ENCODE data around the gene MED12L.

- TF ChIP-seq CTCF (conservative IDR thresholded peaks at IDR 0.05 in 1 of 2, IDR thresholded peaks at IDR 0.05 in 1 of 2; ENCODE audit: low read depth in 1 of 2, low read length in 2 of 2) (no peak), EZH2 (IDR thresholded peaks at IDR 0.05; ENCODE audit: low read length, missing control alignments) (no peak)
Observed at GRCh38 chr3:151227266-151227806, 141.9 kb downstream of the MED12L start.

All from fibroblast of lung (primary cell).